NCI-H345 treated with DMSO at 0.1 percent for 48 hours (cell line): ENCODE data around the gene IGFLR1.

Experiments used
- DNase-seq: peaks from one replicate; lab custom pipeline; 2025; ENCODE audit not compliant: unreplicated experiment; lab: John Stamatoyannopoulos, UW

Gene IGFLR1, protein sequence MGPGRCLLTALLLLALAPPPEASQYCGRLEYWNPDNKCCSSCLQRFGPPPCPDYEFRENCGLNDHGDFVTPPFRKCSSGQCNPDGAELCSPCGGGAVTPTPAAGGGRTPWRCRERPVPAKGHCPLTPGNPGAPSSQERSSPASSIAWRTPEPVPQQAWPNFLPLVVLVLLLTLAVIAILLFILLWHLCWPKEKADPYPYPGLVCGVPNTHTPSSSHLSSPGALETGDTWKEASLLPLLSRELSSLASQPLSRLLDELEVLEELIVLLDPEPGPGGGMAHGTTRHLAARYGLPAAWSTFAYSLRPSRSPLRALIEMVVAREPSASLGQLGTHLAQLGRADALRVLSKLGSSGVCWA

GRCh38 chr19:35742121-35742724 is at the start of gene IGFLR1:
Gene IGFLR1 (minus strand): TSS chr19:35742452. CDS start chr19:35741180, 1,272 bp downstream.
- no peak for DNase-seq

GRCh38 chr19:35791814-35792279 is 49.6 kb upstream of the IGFLR1 start:
- DNase-seq = no peak

GRCh38 chr19:35790981-35791813 is 48.9 kb upstream of the IGFLR1 start:
- DNase-seq = peak; percentile 83

GRCh38 chr19:35789978-35790944 is 48.0 kb upstream of the IGFLR1 start:
- no peak for DNase-seq

- DNase-seq = no peak
These were observed 47.1 kb upstream of the IGFLR1 start for GRCh38 chr19:35789195-35789977.

GRCh38 chr19:35788205-35788960 is 46.1 kb upstream of the IGFLR1 start:
- DNase-seq = no peak

GRCh38 chr19:35787227-35787799 is 45.1 kb upstream of the IGFLR1 start:
- DNase-seq = no peak

DNA sequence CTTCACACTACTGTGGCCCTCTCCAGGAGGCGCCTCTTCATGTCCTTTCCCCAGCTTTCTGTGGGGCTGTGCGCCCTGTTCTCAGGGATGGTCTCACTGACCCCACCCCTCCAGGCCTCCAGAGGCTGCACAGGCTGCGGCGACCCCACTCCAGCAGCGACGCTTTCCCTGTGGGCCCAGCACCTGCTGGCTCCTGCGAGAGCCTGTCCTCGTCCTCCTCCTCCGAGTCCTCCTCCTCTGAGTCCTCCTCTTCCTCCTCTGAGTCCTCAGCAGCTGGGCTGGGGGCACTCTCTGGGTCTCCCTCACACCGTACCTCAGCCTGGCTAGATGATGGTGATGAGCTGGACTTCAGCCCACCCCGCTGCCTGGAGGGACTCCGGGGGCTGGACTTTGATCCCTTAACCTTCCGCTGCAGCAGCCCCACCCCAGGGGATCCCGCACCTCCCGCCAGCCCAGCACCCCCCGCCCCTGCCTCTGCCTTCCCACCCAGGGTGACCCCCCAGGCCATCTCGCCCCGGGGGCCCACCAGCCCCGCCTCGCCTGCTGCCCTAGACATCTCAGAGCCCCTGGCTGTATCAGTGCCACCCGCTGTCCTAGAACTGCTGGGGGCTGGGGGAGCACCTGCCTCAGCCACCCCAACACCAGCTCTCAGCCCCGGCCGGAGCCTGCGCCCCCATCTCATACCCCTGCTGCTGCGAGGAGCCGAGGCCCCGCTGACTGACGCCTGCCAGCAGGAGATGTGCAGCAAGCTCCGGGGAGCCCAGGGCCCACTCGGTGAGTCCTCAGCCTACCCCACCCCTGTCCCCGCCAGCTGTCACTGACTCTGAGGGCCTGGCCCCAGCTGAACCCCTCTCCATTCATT is 44.3 kb upstream of the IGFLR1 start:
- no peak for DNase-seq

- DNase-seq = no peak
These were observed 43.0 kb upstream of the IGFLR1 start for GRCh38 chr19:35785339-35785627.

- no peak for DNase-seq
These were observed 42.5 kb upstream of the IGFLR1 start for GRCh38 chr19:35784503-35785338.

- no peak for DNase-seq
These were observed 41.5 kb upstream of the IGFLR1 start for GRCh38 chr19:35783469-35784434.

- DNase-seq = no peak
These were observed 40.3 kb upstream of the IGFLR1 start for GRCh38 chr19:35782589-35782988.

DNA sequence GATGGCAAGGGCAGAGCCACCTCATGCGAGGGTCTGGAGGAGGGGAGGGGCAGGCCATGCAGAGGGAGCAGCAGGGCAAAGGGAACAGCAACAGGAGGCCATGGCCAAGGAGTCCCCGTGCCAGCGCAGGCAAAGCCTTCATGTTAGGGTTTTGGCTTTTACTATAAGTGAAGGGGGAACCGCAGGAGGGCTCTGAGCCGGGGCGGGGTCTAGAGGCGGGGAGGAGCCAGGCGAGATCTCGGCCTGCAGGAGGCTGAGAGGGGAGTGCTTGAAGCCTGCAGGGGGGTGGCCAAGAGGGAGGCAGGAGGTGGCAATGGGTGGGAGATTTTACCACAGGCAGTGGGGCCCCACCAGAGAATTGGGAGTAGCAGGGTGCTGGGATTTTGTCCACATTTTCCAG is 39.4 kb upstream of the IGFLR1 start:
- no peak for DNase-seq

DNA sequence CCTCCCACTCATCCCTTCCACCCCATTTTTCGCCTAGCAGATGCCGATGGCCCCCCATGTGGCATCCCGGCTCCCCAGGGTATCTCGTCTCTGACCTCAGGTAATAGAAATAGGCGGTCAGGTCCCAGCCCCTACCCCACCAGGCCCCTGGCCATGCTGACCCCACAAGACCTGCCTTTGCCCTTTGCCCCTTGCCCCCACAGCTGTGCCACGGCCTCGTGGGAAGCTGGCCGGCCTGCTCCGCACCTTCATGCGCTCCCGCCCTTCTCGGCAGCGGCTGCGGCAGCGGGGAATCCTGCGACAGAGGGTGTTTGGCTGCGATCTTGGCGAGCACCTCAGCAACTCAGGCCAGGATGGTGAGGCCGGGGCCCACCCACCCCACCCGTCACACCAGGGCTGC is 38.5 kb upstream of the IGFLR1 start:
- DNase-seq = no peak

- DNase-seq = no peak
These were observed 37.8 kb upstream of the IGFLR1 start for GRCh38 chr19:35780058-35780457.

GRCh38 chr19:35779033-35779432 is 36.8 kb upstream of the IGFLR1 start:
- no peak for DNase-seq
